AML-193 (cell line): ENCODE measurements around the gene GDPD4.

Experiments
- DNase-seq, 2 experiments: peaks; one replicate each; lab custom pipeline; 2025; lab: John Stamatoyannopoulos, UW

The GDPD4 gene

GRCh38 chr11:77299528-77299993 is 1.9 kb downstream of the GDPD4 start:
- no peak for DNase-seq

DNA sequence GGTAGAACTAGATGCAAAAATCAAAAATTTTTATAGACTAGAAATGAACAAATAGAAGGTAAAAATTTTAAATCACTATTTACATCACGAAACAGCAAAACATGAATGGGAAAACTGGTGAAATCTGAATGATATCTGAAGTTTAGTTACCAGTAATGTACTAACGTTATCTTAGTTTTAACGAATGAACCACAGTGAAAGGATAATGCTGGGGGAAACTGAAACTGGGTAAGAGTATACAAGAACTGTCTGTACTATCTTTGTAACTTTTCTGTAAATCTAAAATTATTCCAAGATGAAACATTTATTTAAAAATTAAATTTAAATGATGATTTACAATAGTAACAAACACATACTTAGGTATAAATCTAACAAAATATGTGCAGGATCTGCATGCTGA is 7.4 kb downstream of the GDPD4 start:
- DNase-seq = no peak

GRCh38 chr11:77289737-77290136 is 11.7 kb downstream of the GDPD4 start:
- no peak for DNase-seq

DNA sequence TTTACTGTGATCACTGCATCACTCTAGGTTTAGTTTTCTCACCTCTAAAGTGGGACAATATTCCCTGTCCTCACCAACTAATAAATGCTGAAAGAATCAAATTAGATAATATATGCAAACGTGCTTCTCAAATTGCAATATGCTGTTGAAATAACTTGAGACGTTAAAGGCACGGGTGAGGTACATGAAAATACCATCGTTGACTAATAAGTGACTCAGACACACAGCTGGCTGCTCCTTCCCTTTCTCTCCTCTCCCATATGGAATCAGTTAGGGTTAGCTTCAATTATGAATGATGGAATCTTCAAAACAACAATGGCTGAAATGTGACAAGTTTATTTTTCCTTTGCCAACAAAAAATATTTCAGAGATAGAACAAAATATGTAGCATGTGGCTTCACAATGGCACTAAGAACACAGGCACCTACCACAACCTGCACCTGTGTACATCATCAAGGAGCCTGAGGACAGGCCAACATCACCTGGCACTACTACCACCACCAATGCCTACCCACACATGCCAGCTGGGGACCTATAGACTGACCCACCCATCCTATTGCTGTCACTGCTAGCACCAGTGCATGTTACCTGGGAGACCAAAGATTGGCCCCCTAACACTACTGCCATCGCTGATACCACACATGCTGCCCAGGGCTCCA is 13.7 kb downstream of the GDPD4 start:
- no peak for DNase-seq

- DNase-seq = no peak
Measured at GRCh38 chr11:77287136-77287535, 14.3 kb downstream of the GDPD4 start.

- DNase-seq = no peak
Measured at GRCh38 chr11:77284476-77285468, 16.7 kb downstream of the GDPD4 start.

DNA sequence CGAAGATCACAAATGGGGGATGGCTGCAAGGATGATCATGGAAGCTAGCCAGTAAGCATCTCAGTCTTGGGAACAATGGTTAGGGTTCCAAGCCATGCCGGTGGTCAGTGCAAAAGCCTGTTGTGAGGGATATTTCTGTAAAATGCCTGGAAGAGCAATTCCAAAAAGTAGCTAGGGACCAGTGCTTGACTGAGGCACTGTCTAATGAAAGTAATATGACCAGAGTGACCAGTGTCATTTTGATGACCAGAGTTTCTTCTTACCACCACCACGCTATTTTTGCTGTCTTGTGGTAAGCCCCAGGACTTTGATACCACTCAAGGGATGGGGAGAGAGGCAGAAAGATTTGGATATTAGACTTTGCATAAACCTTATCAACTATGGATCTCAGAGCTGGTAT is 18.4 kb downstream of the GDPD4 start:
- no peak for DNase-seq

DNA sequence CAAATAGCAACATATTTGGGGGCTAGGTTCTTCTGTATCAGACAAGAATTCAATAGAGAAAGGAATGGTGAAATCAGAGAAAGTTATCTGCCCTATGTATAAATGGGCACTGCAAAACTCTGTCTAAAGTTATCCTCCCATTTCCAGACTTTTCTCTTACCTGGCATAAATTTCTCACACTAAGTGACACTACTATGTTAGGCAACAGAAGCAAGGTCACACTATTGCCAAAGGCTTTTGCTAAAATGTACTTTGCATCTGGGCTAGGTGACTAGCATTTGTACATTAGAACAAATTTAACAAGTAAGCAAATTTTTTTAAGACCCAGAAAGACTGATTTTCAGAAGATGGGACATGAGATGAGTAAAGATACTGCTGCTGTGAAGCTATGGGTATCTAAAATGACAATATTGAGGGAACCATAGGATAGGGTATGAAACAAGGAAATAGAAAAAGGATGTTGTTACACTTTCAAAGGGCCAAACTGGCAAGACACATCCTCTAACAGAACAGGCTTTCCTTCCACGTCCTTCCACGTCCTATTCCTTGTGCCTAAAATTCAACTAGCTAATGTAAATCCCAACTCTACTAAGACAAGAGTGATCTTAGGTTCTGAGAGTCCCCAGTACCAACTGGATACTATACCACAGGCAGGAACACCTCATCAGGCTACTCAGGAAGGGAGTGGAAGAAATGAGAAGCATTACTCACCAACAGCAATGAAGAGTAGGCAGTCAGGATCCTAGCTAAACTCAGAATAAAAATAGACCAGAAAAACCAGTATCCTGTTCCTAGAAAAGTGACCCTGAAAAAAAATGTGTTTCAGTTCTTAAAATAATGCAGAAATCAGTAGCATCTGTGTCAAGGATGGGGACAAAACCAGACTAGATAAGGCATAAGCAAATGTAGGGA is 22.6 kb downstream of the GDPD4 start:
- DNase-seq = no peak

DNA sequence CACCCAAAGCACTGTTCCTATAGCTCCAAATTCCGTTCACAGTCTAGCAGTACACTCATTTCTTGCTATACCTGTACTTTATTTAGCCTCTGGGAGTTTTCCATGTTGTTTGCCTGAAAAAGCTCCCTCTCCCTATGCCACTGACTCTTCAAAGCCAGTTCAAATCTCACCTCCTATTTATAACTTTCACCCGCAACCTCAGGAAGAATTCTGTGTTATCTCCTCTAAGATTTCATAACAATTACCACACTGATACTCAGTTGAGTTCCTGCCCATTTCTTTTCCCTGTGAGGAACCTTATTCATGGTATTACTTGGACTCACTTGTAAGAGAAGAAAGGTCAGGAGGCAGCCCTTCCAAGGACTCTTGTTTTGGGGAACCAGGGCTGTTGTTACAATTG is 25.2 kb downstream of the GDPD4 start:
- DNase-seq = no peak

GRCh38 chr11:77270921-77271320 is 30.6 kb downstream of the GDPD4 start:
- DNase-seq = no peak

DNA sequence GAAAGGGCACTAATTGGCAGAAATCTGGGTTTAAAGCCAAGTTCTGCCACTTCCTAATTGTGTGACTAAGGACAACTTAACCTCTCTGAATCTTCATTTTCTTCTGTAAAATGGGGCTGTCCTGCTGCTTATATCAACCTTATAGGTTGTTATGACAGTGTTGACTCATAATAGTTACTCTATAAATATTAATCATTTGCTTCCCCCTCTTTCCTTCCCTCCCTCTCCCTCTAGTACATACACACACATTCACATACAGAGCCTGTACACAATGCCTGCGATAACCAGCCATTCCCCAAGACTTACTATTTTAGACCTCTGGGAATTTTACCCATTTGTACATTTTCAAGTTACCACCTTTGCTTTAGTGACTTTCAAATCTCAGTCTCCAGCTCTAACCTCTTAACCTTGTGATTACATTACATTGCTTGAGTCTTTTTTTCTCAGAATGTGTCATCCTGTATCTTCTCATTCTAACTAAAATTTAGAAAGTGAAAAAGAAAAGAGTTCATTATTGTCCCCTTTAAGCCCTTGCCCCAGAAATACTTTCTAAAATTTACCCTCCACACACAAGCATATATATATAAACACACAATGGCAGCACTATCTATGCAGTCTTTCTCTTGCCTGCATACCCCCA is 31.9 kb downstream of the GDPD4 start:
- DNase-seq = no peak

DNA sequence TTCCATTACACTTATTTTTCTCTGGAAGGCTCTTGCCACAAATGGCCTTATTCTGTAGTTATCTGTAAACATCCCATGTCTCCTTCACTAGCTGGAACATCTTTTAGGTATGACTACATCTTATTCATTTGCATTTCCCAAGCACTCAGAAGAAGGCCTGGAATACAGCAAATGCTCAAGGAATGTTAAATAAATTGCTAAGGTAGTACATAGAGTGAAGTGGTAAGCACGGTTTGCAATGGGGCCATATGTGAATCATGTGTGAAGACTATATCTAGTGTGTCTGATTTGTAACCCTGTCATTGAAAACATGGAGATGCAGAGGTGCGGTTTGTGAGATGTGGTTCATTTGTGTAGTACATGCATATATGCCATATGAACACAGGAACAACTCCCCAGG is 33.5 kb downstream of the GDPD4 start:
- no peak for DNase-seq

DNA sequence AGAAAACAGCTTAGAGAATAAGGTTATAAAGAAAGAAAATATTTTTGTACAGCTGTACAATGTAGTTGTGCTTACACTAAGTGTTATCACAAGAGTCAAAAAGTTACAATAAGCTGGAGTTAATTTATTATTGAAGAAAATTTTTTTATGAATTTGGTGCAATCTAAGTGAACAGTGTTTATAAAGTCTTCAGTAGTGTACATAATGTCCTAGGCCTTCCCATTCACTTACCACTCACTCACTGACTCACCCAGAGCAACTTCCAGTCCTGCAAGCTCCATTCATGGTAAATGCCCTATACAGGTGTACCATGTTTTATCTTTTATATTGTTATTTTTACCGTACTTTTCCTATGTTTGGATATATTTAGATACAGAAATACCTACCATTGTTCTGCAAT is 34.7 kb downstream of the GDPD4 start:
- DNase-seq = no peak

DNA sequence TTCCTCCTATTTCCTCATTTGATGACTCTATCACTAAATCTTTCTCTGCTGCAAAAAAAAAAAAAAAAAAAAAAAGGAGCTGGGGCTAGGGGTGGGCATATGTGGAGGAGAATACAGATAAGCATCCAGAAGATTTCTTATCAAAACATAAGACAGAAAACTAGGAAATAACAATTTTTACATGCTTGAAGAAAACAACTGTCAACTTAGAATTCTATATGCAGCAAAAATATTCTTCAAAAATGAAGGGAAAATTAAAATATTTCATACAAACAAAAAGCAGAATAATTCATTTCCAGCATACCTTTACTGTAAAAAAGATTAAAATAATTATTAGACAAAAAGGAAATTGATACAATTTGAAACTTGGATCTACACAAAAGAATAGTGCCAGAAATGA is 38.7 kb downstream of the GDPD4 start:
- no peak for DNase-seq

GRCh38 chr11:77259641-77260040 is 41.8 kb downstream of the GDPD4 start:
- DNase-seq = no peak

DNA sequence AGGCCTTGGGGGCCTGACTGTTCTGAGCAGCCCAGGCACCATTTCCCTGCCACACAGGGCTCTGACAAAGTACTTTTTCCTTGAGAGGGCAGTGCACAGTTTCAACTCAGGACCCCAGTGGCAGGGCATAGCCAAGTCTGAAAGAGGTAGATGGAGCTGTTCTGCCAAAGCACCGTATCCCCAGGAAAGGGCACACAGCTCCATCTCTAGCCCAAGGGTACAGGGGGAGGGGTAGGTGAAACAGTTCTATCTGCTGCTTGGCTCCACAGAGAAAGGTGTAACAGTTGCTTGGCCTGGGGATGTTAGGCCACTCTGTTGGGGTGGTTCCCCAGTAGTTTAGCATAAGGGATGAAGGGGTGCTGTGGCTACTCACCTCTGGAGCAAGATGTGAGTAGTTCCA is 47.8 kb downstream of the GDPD4 start:
- DNase-seq = no peak

DNA sequence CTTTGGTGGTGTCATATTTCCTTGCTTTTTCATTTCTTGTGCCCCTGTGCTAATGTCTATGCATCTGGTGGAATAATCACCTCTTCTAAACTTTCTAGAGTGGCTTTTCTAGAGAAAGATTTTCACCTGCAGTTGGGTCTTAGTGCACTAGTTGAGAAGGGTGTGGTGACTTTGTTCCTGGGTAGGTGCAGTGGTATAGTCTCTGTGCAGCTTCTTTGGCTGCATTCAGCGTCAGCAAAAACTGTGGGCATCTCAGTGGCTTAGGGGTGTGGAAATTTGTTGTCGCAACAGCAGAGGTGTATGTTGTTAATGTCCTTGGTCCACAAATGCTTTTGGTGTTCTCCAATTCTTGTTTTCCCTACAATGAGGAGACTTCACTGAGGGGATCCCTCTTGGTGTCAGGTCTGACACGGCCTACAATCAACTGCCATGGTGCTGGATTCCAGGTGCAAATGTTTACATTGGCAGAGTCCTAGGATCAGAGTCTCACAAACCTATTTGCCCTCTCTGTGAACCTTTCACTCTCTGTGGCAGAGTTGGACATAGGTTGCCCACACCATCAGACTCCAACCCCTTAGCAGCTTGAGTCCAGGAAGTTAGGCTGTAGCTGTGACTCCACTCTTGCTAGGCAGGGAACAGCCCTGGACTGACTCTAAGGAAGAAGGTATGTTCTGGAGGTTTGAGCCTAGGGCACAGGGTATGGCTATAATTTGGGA is 48.8 kb downstream of the GDPD4 start:
- DNase-seq = no peak

GRCh38 chr11:77250881-77251640 is 50.4 kb downstream of the GDPD4 start:
- DNase-seq = no peak

DNA sequence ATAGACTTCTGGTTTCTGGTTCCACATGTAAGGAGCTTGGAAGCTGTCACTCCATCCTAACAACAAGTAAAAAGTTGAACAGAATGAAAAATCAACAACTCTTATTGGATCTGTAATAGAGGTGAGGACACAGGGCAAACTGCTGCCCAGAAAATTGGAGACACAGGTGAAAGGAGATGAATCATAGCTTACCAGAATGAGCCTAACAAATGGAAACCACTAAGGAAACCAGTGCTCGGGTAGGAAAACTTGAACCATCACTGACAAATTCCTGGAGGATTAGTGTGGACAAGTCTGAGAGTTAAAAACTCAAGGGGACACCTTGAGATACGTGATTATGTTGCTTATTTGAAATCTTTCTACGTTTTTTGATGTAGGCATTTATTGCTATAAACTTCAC is 52.1 kb downstream of the GDPD4 start:
- DNase-seq = no peak
